Left hindlimb (tissue), 1 donor: ENCODE results near the gene C2CD4C.
"Not testable (repeated sequence)": the region's sequence is repeated elsewhere in the genome, so short reads cannot be mapped to it uniquely, and the experiment has no call there.

ENCODE experiments used
- DNase-seq: peaks from one replicate; pipeline ENCODE4 v3.0.0-alpha.2; 2018

Gene C2CD4C

GRCh38 chr19:437041-437440 lies 28.1 kb upstream of the C2CD4C start:
- DNase-seq, result no peak

DNA sequence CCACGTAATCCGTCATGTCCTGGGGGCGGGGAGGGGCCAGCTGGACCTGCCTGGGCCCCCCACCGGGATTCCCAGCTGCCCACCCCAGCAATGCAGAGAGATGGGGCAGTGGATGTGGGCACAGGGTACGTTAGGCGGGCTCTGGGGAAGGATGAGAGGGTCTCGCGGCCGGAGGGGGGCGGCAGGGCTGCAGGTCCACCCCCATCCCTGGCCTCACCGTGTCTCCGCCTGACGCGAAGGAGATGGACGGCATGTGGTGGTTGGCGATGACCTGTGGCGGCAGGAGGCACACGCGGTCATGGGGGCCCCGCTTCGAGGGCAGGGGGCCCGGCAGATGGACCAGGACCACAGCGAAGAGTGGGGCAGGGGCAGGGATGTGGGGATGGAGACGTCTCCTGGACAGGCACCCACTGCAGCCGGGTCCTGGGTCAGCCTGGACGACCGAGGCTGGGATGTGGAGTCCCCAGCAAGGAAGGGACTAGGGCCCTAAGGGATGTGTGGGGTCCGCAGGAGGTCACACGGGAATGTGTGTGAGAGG lies 27.5 kb upstream of the C2CD4C start:
- DNase-seq, result no peak

DNA sequence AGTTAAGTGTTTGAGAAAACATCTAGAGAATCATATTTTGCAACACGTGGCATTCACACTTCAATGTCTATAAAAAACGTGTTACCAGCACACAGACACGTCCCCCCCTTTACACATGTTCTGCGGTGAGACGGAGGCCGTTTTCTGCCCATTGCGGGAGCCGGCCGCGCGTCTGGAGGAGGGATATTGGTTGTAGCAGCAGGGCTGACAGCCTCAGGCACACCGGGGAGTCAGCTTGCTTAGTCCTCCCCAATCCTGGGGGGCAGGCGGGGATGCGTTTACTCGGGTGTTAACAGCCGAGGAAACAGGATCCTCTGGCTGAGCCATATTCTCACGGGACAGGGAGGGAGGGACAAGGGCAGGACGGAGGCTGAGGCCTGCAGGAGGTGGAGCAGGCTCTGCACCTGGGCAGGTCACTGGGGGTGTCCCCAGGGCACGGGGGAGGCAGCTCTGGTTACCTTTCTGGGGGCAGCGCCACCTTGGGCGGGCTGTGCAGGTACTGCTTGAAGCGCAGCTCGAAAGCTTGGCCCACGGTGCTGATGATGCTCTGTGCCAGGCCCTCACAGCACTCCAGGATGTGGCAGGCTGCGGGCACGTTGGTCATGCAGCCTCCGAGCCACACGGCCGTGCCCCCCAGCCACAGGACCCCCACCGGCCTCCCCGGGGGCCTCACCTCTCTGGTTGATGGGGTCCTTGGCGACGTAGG lies 26.9 kb upstream of the C2CD4C start:
- DNase-seq, result no peak

DNA sequence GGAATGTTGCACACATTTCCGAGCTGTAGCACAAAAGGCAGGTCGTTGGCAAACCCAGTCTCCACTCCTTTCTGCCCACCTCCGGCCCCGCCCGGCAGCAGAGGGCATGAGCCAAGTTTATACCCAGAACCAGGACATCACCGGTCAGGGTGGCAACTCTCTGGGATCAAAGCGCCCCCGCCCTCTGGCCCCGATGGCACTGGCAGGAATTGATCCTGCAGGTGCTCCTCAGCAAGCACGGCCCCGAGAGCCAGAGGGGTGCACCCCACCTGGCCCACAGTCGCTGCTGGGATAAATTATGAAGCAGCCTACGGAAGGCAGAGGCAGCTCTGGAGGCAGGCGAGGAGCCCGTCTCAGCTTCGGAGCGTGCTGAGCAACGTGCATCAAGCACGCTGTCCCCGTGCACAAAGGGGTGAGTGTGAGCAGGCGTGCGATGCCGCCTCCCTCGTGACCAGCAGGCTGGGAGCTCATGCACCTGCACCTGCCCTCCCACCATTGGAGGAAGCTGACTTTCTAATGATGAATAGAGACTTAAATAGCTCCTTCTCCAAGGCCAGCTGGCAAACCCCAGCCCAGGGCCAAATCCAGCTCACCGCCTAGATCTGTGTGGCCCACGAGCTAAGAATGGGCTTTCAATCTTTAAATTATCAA lies 26.2 kb upstream of the C2CD4C start:
- no peak for DNase-seq

GRCh38 chr19:434152-434960 lies 25.4 kb upstream of the C2CD4C start:
- DNase-seq, result no peak

- DNase-seq, result no peak
These were observed 21.8 kb upstream of the C2CD4C start for GRCh38 chr19:430701-431100.

DNA sequence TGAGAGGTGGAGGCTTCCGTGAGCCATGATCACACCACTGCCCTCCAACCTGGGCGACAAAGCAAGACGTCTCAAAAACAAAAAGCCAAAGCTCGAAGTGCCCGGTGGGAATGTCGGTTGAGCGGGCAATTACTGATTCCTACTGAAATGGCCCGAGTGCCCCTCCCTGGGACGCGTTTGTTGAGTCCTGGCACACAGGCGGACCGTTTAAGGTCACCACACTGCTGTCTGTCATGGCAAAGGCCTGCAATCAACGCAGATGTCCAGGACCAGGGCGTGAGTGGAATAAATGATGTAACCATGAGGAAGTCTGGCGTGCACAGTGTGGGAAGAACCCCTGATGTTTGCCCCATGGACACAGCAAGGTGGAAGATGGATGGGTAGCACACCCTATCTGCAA lies 19.2 kb upstream of the C2CD4C start:
- no peak for DNase-seq

DNA sequence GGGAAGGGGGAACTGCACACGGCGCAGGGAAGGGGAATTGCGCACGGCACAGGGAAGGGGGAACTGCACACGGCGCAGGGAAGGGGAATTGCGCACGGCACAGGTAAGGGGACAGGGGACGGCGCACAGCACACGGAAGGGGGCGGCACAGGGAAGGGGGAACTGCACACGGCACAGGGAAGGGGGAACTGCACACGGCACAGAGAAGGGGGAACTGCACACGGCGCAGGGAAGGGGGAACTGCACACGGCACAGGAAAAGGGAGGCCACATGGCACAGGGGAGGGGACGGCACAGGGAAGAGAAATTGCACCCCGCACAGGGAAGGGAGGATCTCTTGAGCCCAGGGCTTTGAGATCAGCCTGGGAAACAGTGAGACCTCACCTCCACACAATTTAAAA lies 18.7 kb upstream of the C2CD4C start:
- not testable (repeated sequence) for DNase-seq

GRCh38 chr19:426725-427445 lies 17.9 kb upstream of the C2CD4C start:
- DNase-seq, result peak; percentile 68

- no peak for DNase-seq
These were observed 16.1 kb upstream of the C2CD4C start for GRCh38 chr19:425056-425455.

GRCh38 chr19:424546-424945 lies 15.6 kb upstream of the C2CD4C start:
- no peak for DNase-seq

DNA sequence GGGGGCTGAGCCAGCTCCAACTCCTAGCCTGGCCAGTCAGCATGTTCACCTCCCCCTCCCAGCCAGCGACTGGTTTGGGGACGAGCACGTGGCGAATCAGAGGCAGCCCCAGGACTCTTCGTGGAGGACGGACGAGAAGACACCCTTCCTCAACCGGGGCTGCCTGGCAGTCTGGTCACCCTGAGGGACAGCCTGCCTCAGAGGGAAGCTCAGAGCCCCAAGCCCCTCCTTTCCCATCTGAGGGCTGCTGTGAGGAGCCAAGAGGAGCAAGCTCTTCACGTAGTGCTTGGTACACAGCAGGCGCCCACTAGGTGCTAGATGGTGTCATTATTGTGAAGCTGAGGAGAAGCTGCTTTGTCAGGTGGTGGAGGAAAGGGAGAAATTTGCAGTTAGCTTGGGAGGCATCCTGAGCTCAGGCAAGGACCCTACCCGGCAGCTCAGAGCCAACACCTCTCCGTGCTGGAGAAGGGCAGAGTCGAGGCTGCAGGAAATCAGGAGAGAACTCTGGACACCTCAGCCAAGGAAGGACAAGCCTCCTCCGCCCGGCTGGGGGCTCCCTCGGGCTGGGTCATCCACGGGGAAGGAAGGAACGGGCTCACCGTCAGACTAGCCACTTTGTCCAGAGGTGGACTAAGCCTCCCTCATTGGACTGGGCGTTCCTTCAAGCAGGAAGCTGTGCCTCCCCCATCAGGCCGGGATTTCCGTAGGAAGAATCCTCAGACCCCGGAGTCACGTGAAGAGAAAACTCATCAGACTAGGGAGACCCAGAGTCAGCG lies 14.9 kb upstream of the C2CD4C start:
- no peak for DNase-seq

DNA sequence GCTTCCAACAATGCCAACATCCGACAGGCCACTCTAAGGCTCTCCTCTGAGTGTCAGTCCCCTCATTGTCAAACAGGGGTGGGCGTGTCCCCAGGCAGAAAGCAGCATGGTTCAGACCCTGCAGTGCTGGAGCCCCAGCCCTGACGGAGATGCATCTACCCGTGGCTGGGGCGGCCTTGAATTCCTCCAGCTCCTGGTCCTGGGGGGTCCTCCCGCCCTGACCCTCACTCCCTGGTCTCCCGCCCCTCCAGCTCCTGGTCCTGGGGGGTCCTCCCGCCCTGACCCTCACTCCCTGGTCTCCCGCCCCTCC lies 13.9 kb upstream of the C2CD4C start:
- not testable (repeated sequence) for DNase-seq

DNA sequence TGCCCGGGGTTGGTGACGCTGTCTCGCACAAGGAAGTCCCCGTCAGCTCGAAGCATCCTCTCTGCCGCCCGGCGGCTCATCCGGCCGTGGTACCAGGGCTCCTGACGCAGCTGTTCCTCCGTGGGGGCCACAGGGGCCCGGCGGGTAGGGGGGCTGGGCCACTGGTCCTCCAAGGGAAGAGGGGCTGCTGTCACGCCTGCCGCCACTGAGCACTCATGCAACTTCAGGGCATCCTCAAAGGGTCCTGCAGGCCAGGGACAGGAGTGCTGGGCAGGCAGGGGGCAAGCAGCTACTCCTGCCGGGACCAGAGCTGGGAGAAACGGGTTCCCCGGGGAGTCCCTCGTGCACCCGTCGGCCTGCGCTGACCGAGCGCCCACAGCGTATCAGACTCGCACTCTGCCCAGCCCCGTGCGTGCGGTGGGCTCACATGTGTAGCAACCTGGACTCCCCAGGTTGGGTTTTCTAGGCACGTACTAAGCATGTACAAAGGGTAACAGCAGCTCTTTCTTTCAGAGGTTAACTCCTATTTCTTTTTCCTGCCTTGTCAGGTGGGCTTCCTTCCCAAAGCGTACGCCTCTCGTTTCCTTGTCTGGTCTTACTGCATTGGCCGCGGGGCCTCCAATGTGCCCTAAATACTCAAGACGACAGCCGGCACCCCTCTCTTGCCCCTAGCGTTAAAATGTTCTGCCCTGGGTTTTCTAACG lies 13.4 kb upstream of the C2CD4C start:
- no peak for DNase-seq

DNA sequence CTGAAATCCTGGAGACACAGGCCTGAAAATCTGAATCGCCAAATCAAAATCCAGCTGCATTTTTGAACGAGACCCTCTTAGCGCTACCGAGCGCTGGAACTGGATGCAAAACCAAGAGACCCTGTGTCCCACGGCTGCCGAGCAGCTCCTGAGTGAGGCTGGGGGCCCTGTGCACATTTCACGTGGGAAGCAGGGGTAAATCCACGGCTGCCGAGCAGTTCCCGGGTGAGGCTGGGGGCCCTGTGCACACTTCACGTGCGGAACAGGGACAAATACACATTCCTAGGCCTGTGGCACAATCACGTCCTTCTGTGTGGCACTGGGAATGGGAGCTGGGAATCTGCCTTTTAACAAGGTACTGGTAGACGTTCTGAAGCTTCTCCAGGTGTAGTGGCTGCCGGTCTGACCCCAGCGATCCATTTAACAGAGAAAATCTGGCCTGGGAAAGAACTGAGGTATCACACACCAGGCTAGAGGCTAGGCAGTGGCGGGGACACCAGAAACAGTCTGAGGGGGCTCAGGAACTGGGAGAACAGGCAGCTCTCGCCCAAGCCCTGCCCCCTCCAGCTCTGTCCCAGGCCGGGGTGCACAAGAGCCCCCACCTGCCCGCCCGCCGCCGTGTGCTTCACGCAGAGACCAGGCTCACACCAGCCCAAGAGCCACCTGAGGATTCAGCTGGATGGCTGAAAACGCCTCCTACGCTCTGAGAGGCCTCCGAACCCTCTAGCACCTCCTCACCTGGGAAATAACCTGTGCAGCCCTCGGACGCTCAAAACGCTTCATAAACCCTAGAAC lies 11.0 kb upstream of the C2CD4C start:
- no peak for DNase-seq

DNA sequence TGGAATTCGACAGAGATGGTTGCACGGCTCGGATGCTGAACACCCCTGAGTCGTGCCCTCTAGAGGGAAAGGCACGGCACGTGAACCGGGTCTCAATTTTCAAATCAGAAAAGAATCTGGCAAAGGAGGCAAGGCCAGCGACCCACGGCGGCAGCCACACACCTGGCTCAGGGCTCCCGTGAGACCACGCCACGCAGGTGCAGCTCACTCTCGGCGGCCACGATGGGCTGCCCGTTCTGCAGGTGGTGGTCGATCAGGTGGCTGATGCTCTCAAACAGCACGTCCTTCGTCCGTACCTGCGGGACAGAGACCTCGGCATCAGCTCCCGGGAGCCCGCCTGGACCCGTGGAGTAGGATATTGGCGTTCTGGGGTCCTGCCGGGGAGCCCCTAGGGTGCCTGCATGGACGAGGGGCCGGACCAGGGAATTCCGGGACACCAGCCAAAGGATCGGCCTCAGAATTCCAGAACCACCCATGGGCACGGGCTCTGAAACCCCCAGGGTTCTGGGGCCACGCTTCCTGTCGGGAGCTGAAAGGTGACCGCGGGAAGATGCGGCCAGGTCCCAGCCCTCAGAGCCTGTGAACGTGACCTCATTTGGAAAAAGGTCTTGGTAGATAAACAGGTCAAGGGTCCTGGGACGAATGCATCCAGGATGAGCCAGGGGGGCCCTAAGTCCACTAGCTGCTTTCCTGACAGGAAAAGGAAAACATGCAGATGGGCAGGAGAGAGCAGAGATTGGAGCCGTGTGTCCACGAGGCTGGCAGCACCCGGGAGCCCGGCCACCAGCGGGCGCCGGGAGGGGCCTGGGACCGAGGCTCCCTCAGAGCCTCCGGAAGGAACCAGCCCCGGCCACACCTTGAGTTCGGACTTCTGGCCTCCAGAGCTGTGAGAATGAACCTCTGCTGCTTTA lies 10.1 kb upstream of the C2CD4C start:
- DNase-seq, result no peak

DNA sequence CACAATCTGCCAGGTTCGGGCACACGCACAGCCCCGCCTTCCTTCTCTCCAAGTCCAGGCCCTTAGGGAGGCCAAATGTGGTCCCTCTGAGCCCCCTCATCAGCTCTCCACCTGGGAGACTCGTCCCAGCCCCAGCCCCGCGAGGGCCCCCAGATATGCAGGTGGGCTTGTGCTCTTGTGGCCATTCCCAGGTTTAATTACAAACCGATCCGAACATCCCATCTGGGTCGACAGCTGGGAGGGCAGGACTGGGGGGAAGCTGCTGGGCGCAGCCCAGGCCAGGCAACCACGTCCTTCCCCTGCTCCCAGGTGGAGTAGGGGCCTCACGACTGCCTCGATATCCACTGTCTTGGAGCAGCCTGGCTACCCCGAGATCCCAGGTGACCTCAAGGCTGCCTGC lies 7.5 kb upstream of the C2CD4C start:
- no peak for DNase-seq

GRCh38 chr19:415292-415691 lies 6.3 kb upstream of the C2CD4C start:
- DNase-seq, result no peak

GRCh38 chr19:413756-414420 lies 4.9 kb upstream of the C2CD4C start:
- DNase-seq, result no peak
